HEK293T (cell line): ENCODE results near the gene KCNQ1.

Source experiments
- FOXA1 ChIP-seq: fragments of 450-650 bp; IDR thresholded peaks from 2 replicates; pipeline ENCODE4 v1.6.1; 2016; ENCODE audit warnings: mild to moderate bottlenecking
- FOXM1 ChIP-seq: fragments of 450-650 bp; IDR thresholded peaks from 2 replicates; pipeline ENCODE4 v1.6.1; 2017; ENCODE audit warnings: mild to moderate bottlenecking, borderline replicate concordance
- HDGF ChIP-seq: fragments of 450-650 bp; IDR thresholded peaks from 2 replicates; pipeline ENCODE4 v1.6.1; 2017; ENCODE audit warnings: antibody characterized with exemption, borderline replicate concordance
- SUZ12 ChIP-seq: fragments of 450-650 bp; IDR thresholded peaks from 2 replicates; pipeline ENCODE4 v1.6.1; 2016; ENCODE audit warnings: mild to moderate bottlenecking
- TARDBP ChIP-seq: fragments of 450-650 bp; IDR thresholded peaks from 2 replicates; pipeline ENCODE4 v1.6.1; 2016

GRCh38 chr11:2518983-2519340 lies 74.2 kb downstream of the KCNQ1 start:
- no peak for TF ChIP-seq HDGF
- TF ChIP-seq FOXM1 = no peak
- no peak for TF ChIP-seq SUZ12
- TF ChIP-seq FOXA1 = no peak
- no peak for TF ChIP-seq TARDBP
